Measurements from ENCODE around the gene INTS11.

Gene INTS11

DNA sequence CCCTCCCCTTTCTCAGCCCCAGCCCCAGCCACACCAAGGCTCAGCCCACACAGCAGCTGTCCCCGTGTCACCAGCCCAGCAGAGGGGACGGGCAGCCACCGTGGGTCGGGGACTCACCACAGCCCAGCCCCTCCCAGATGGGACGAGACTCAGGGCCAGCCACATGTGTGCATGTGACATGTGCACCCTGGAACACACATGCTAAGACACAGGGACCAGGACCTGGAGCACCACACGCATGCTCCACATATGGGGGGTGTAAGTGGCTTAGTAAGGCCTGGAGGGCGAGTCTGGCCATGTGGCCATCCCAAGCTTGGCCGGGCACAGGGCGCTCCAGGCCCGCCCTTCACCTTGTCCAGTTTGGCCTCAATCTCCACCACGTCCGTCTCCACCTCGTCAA lies 20.7 kb downstream of the INTS11 start:
- no peak for DNase-seq (ENCODE audit: low read depth in 3 of 3, low spot score in 1 of 3)

DNA sequence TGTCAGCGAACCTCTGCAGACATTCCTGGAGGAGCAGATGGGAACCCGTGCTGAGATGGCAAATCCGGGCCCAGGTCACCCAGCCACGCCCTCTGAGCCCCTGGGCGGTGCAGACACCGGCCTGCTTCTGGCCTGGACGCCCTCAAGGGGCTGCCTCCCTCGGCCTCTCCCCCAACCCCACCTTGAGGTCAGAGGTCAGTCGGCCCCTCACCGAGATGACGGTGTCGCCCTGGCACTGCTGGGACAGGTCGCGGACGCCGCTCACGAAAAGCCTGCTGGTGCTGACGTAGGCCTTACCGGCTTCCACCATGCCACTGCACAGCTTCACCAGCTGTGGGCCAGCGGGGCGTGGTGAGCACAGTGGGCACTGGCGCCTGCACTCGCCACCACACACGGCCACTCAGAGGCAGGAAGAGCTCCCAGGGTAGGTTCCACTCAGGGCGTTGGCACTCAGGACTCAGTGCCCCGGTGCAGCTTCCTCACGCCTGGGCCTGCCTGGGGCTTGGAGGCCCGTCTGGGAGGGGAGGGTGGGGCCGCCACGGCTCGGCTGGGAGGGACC lies 21.4 kb downstream of the INTS11 start:
- DNase-seq (ENCODE audit: low read depth in 3 of 3, low spot score in 1 of 3), result no peak

GRCh38 chr1:1302006-1302430 lies 22.4 kb downstream of the INTS11 start:
- no peak for DNase-seq (ENCODE audit: low read depth in 3 of 3, low spot score in 1 of 3)

GRCh38 chr1:1300352-1300739 lies 24.1 kb downstream of the INTS11 start:
- DNase-seq (ENCODE audit: low read depth in 3 of 3, low spot score in 1 of 3), result no peak

- DNase-seq (ENCODE audit: low read depth in 3 of 3, low spot score in 1 of 3), result no peak
These were observed 24.6 kb downstream of the INTS11 start for GRCh38 chr1:1299686-1300351.

DNA sequence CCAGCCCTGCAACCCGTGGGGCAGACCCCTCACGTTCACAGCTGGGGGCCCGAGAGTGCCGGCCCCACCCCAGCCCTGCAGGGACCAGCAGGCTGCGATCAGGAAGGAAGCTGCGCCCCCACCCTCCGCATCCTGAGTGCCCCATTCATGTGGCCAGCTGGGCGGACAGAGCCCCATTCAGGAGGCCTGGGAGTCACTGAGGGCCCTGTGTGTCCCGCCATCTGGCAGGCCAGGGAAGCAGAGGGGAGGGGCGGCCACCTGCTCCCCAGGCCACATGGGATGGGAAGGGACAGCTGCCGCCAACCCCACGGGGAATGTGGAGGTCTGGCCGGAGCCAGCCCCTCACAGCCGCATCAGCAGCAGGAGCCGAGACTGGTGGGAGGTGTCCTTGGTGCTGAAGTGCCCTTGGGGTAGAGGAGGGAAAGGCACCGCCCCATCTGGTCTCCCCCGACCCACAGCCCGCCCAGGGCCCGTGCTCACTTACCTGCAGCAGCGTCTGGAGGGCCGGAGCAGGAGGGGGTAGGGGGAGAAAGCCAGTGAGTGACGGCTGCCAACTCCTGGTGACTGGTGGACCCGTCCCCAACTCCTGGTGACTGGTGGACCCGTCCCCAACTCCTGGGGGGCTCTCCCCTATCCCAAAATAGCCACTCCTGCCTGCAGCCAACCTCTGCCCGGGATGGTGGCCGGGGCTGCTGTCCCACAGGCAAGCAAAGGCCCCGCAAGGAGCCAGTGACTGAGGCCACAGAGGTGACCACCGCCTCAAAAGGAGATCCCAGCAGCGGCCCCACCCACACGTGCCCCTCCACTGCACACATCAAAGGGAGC lies 25.4 kb downstream of the INTS11 start:
- DNase-seq (ENCODE audit: low read depth in 3 of 3, low spot score in 1 of 3), result no peak

DNA sequence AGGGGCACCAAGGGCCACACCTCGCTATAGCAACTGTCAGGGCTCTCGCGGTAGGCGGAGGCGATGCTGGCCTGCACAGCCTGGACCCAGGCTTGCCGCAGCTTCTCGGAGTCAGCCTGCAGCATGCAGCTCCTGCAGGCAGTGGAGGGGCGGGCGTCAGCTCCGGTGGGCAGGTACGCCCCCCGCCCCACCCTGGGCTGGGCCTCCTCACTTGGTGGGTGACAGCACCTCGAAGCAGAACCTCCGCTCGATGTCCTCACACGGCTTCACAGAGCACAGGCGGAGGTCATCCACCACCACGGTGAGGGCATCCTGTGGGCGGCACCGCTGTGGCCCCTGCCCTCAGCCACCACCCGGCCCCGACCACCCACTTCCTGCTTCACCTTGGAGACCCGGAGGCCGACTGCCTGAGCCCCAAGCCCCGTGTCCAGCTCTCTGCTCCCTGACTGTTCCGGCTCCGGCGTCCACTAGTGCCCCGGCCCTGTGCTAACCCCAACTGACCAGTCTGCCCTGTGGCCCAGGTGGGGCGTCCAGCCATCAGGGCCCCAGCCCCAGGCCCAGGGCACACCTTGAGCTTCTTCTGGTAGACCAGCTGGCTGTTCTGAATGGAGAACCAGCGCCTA lies 26.5 kb downstream of the INTS11 start:
- no peak for DNase-seq (ENCODE audit: low read depth in 3 of 3, low spot score in 1 of 3)

- no peak for DNase-seq (ENCODE audit: low read depth in 3 of 3, low spot score in 1 of 3)
These were observed 28.1 kb downstream of the INTS11 start for GRCh38 chr1:1296070-1297061.

- no peak for DNase-seq (ENCODE audit: low read depth in 3 of 3, low spot score in 1 of 3)
These were observed 29.1 kb downstream of the INTS11 start for GRCh38 chr1:1295154-1295923.

GRCh38 chr1:1294250-1294890 lies 30.1 kb downstream of the INTS11 start:
- no peak for DNase-seq (ENCODE audit: low read depth in 3 of 3, low spot score in 1 of 3)

GRCh38 chr1:1293263-1294249 lies 30.9 kb downstream of the INTS11 start:
- no peak for DNase-seq (ENCODE audit: low read depth in 3 of 3, low spot score in 1 of 3)

GRCh38 chr1:1292851-1293250 lies 31.6 kb downstream of the INTS11 start:
- DNase-seq (ENCODE audit: low read depth in 3 of 3, low spot score in 1 of 3), result no peak

DNA sequence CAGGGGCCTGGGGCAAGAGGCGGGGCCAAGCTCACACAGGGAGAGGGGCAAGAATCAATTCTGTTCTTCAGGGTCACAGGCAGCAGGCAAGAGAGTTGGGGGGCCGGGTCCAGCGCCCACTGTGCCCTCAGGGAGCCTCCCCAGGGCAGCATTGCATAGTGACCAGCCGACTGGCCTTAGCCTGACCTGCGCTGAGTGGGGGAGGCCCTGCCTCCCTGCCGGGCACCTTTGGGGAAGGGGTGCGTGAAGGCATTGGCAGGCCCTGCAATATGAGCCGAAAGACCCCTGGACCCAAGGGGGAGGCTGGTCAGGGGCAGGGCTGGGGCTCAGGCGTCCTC lies 32.0 kb downstream of the INTS11 start:
- no peak for DNase-seq (ENCODE audit: low read depth in 3 of 3, low spot score in 1 of 3)

- peak in 2 of 3 donors; percentile 32 to 56 for DNase-seq (ENCODE audit: low read depth in 3 of 3, low spot score in 1 of 3)
These were observed 32.7 kb downstream of the INTS11 start for GRCh38 chr1:1291548-1292441.

DNA sequence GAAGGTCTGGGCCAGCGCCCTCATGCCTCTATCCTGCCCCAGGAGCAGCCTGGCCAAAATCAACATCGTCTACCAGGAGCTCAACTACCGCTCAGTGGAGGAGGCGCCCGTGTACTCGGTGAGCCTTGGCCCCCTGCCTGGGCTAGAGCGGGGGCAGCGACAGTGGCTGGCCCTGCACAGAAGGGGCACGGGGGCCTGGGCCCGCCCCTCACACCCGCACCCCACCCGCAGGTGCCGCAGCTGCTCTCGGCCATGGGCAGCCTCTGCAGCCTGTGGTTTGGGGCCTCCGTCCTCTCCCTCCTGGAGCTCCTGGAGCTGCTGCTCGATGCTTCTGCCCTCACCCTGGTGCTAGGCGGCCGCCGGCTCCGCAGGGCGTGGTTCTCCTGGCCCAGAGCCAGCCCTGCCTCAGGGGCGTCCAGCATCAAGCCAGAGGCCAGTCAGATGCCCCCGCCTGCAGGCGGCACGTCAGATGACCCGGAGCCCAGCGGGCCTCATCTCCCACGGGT lies 33.4 kb downstream of the INTS11 start:
- no peak for DNase-seq (ENCODE audit: low read depth in 3 of 3, low spot score in 1 of 3)

DNA sequence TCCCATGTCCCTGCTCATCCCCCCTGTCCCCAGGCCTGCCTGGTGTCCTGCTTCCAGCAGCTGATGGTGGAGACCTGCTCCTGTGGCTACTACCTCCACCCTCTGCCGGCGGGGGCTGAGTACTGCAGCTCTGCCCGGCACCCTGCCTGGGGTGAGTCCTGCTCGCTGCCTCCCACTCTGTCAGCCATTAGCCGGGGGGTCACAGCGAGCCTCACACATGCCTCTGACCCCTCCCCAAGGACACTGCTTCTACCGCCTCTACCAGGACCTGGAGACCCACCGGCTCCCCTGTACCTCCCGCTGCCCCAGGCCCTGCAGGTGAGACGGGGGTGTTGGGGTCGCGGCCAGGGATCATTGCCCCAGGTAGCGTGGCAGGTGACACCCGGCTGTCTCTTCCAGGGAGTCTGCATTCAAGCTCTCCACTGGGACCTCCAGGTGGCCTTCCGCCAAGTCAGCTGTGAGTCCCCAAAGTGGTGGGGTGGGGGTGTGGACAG lies 34.2 kb downstream of the INTS11 start:
- DNase-seq (ENCODE audit: low read depth in 3 of 3, low spot score in 1 of 3), result peak in 1 of 3 donors; percentile 63

All from stimulated activated CD4-positive, alpha-beta T cell treated with anti-CD3 and anti-CD28 coated beads, TNF-alpha, amount 100 ng/mL, for 1 hour (primary cell).